OCI-LY7 (cell line): ENCODE measurements around the gene NAA38. TPM values are rescaled to one million over a fixed set of nuclear protein-coding genes. Genes with fewer than 3 reads are reported as not detected.

ENCODE experiments used
- BruUV-seq: library from RNA; stranded (reverse); fragments of 400-500 nt; replicated peaks from 2 replicates; lab custom pipeline; 2021; lab: Mats Ljungman, UMichigan
- CTCF ChIA-PET: fragments of 300-600 bp; sonication (Branson Sonifier 250); formaldehyde crosslinking; loops from one replicate; lab custom pipeline; 2022; ENCODE audit warnings: antibody characterized with exemption; ENCODE audit not compliant: unreplicated experiment; lab: Charles Lee
- POLR2A ChIA-PET: fragments of 300-600 bp; sonication (Branson Sonifier 250); formaldehyde crosslinking; loops from one replicate; lab custom pipeline; 2022; ENCODE audit warnings: antibody characterized with exemption; lab: Charles Lee
- DNase-seq: peaks from one replicate; pipeline ENCODE4 v3.0.0-alpha.2; 2015; ENCODE audit warnings: low spot score
- H2AFZ ChIP-seq: fragments of 200-600 bp; sonication (generic), shearing (Covaris generic); 2 replicates; pipeline ENCODE4 v1.6.1; 2014; ENCODE audit warnings: mild to moderate bottlenecking, antibody characterized with exemption, low read length, moderate library complexity
- H3K27ac ChIP-seq: fragments of 200-600 bp; sonication (generic); 2 replicates; pipeline ENCODE4 v1.5.1; 2014; ENCODE audit warnings: mixed run types, low read depth, mild to moderate bottlenecking, moderate library complexity, low read length, inconsistent platforms; ENCODE audit not compliant: poor library complexity, severe bottlenecking
- H3K36me3 ChIP-seq: fragments of 200-600 bp; sonication (generic); 2 replicates; pipeline ENCODE4 v1.6.1; 2014; ENCODE audit warnings: mild to moderate bottlenecking, antibody characterized with exemption, low read length, moderate library complexity, mixed read lengths; ENCODE audit not compliant: insufficient read depth
- H3K4me1 ChIP-seq: fragments of 200-600 bp; sonication (generic); 2 replicates; pipeline ENCODE4 v1.5.1; 2014; ENCODE audit warnings: mild to moderate bottlenecking, low read length; ENCODE audit not compliant: insufficient read depth, poor library complexity, severe bottlenecking
- H3K4me2 ChIP-seq: fragments of 200-600 bp; sonication (generic); 2 replicates; pipeline ENCODE4 v1.6.1; 2014; ENCODE audit warnings: mild to moderate bottlenecking, low read length
- H3K4me3 ChIP-seq: fragments of 200-600 bp; sonication (generic); 2 replicates; pipeline ENCODE4 v1.5.1; 2014; ENCODE audit warnings: mild to moderate bottlenecking, low read depth, low read length; ENCODE audit not compliant: poor library complexity, severe bottlenecking
- H3K79me2 ChIP-seq: fragments of 200-600 bp; sonication (generic); 2 replicates; pipeline ENCODE4 v1.6.1; 2016; ENCODE audit warnings: low read depth, mild to moderate bottlenecking, low read length, moderate library complexity, mixed read lengths; ENCODE audit not compliant: insufficient read depth
- H3K9me2 ChIP-seq: fragments of 200-600 bp; sonication (generic); 2 replicates; pipeline ENCODE4 v1.6.1; 2016; ENCODE audit warnings: mild to moderate bottlenecking, low read length, mixed read lengths; ENCODE audit not compliant: insufficient read depth
- H3K9me3 ChIP-seq: fragments of 200-600 bp; sonication (generic); 2 replicates; pipeline ENCODE4 v1.6.1; 2014; ENCODE audit warnings: mild to moderate bottlenecking, mixed run types, low read length, mixed read lengths
- H4K20me1 ChIP-seq: fragments of 200-600 bp; sonication (generic); 2 replicates; pipeline ENCODE4 v1.6.1; 2014; ENCODE audit warnings: mild to moderate bottlenecking, antibody characterized with exemption, low read length, moderate library complexity, mixed read lengths; ENCODE audit not compliant: insufficient read depth
- EZH2phosphoT487 ChIP-seq: fragments of 200-600 bp; sonication (generic); IDR thresholded peaks from 2 replicates; pipeline ENCODE4 v1.6.1; 2018; ENCODE audit warnings: low read depth, borderline replicate concordance, mild to moderate bottlenecking, mixed run types, antibody characterized with exemption, low read length, moderate library complexity, mixed read lengths
- intact Hi-C: fragments of 100-400 bp; cut with micrococcal nuclease; formaldehyde crosslinking; loops from one replicate; pipeline ENCODE4 v1.10.0; 2022; ENCODE audit not compliant: unreplicated experiment
- small RNA-seq: library from RNA; depleted of rRNA; stranded (forward); fragments of <200 nt; gene quantifications from one replicate; pipeline ENCODE3, GENCODE V24; 2014
- total RNA-seq, 2 experiments: library from RNA; depleted of rRNA in 1 of 2; stranded (reverse); fragments of >200 nt in 1 of 2; shearing (Covaris generic) in 1 of 2; gene quantifications; 2 replicates each; pipeline ENCODE4 v1.2.3, GENCODE V29; 2014 to 2022
- TF ChIP-seq, protein P1 (sequence below): fragments of 200-600 bp; sonication (generic); conservative IDR thresholded peaks from 2 replicates; pipeline ENCODE4 v1.5.1; 2014; ENCODE audit warnings: mild to moderate bottlenecking, antibody characterized with exemption, low read length, moderate library complexity, mixed read lengths

Gene NAA38
- total RNA-seq, 2 experiments from 2014 or later, result 149 to 168 TPM

DNA sequence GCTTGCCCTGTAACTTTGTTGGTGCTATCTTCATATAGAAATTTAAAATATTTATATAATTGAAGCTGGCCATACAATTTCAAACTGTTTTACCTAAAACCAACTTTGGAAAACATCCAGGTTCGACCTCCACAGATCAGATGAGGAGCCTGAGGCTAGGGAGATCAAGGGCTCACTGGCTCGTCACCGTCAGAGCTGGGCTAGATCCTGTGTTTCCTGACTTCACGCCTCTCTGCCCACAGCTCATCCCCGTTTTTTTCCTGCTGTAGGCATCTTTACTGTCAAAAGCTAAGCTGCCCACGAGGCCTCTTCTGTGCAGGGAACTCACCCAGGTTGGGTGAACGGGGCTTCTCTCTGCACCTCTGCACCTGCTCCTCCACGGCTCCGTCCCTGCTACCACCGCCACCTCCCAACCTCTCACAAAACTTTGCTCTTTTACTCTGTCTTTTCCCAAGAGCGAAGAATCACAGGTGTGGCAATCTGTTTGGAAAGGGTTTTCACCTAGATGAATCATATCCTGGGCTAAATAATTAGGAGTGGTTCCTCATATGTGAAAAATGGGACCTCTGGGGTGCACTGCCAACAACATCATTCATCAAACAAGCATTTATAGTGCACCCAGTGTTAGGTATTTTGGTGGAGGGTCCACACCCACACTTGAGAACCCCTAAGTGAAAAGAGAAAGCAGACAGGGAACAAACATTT, 48.1 kb downstream of the NAA38 start:
- no peak overlapping the region for H3K4me2 ChIP-seq
- TF ChIP-seq, protein P1, sequence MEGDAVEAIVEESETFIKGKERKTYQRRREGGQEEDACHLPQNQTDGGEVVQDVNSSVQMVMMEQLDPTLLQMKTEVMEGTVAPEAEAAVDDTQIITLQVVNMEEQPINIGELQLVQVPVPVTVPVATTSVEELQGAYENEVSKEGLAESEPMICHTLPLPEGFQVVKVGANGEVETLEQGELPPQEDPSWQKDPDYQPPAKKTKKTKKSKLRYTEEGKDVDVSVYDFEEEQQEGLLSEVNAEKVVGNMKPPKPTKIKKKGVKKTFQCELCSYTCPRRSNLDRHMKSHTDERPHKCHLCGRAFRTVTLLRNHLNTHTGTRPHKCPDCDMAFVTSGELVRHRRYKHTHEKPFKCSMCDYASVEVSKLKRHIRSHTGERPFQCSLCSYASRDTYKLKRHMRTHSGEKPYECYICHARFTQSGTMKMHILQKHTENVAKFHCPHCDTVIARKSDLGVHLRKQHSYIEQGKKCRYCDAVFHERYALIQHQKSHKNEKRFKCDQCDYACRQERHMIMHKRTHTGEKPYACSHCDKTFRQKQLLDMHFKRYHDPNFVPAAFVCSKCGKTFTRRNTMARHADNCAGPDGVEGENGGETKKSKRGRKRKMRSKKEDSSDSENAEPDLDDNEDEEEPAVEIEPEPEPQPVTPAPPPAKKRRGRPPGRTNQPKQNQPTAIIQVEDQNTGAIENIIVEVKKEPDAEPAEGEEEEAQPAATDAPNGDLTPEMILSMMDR, result no peak
- no peak for TF ChIP-seq EZH2phosphoT487
- no peak for DNase-seq
- H3K9me2 ChIP-seq, result no peaks in the 10 kb centered on the region
- CTCF ChIA-PET, result no interaction called here
- no peaks in the 10 kb centered on the region for H3K4me1 ChIP-seq
- no peak overlapping the region for H3K4me3 ChIP-seq
- no peaks in the 10 kb centered on the region for H3K36me3 ChIP-seq
- no peaks in the 10 kb centered on the region for H4K20me1 ChIP-seq
- no peaks in the 10 kb centered on the region for H3K79me2 ChIP-seq
- intact Hi-C loops, result no loop called here
- H3K27ac ChIP-seq, result no peak overlapping the region
- POLR2A ChIA-PET, result no interaction called here
- no TSS peak for BruUV-seq
- H2AFZ ChIP-seq, result no peak overlapping the region
- no peaks in the 10 kb centered on the region for H3K9me3 ChIP-seq

DNA sequence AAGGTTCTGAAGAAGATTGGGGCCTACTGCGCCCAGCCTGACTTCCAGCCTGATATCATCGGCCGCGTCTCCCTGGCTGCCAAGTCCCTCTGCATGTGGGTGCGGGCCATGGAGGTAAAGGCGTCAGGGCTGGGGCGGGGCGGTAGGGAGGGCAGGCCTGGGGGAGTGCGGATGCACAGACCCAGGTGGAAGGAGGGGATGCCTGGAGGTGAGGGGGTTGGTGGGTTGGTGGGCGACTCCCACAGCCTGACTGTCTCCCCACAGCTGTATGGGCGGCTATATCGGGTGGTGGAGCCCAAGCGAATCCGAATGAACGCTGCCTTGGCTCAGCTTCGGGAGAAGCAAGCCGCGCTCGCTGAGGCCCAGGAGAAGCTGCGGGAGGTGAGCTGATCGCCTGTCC, 50.2 kb downstream of the NAA38 start:
- intact Hi-C loops, result no loop called here
- POLR2A ChIA-PET, result no interaction called here
- TF ChIP-seq, protein P1, result no peak
- TF ChIP-seq EZH2phosphoT487, result no peak
- no peak overlapping the region for H3K4me2 ChIP-seq
- no peaks in the 10 kb centered on the region for H3K79me2 ChIP-seq
- H3K27ac ChIP-seq, result no peak overlapping the region
- H3K9me2 ChIP-seq, result no peaks in the 10 kb centered on the region
- no peaks in the 10 kb centered on the region for H4K20me1 ChIP-seq
- no peak for DNase-seq
- H3K4me3 ChIP-seq, result no peak overlapping the region
- CTCF ChIA-PET, result no interaction called here
- no peaks in the 10 kb centered on the region for H3K4me1 ChIP-seq
- BruUV-seq, result no TSS peak
- H3K36me3 ChIP-seq, result no peaks in the 10 kb centered on the region
- no peaks in the 10 kb centered on the region for H3K9me3 ChIP-seq
- no peak overlapping the region for H2AFZ ChIP-seq

Small RNA genes lying within 50 kb of the gene (small RNA-seq; reads per million reads assigned to genes)
- 0.31 reads per million for gene SCARNA21

Other genes starting within 250 kb of the NAA38 start
- gene FXR2, start 242.7 kb downstream of the NAA38 start, total RNA-seq (2014; rRNA removed; shearing (Covaris generic)), result 24.6 and 32.4 TPM in 2 replicates
- gene FXR2, start 242.7 kb downstream of the NAA38 start, total RNA-seq (2022), result 32.1 and 41.4 TPM in 2 replicates
- gene SAT2, start 229.7 kb downstream of the NAA38 start, total RNA-seq (2014; rRNA removed; shearing (Covaris generic)), result 16.0 and 16.9 TPM in 2 replicates
- 37.3 and 41.1 TPM in 2 replicates for gene SAT2, start 229.7 kb downstream of the NAA38 start, total RNA-seq (2022)
- not detected in 2 replicates for gene SHBG, start 227.4 kb downstream of the NAA38 start, total RNA-seq (2014; rRNA removed; shearing (Covaris generic))
- gene SHBG, start 227.4 kb downstream of the NAA38 start, total RNA-seq (2022), result 0.50 and 0.53 TPM in 2 replicates
- gene ATP1B2, start 206.6 kb downstream of the NAA38 start, total RNA-seq (2014; rRNA removed; shearing (Covaris generic)), result not detected in 2 replicates
- not detected in 2 replicates for gene ATP1B2, start 206.6 kb downstream of the NAA38 start, total RNA-seq (2022)
- 52.9 and 69.2 TPM in 2 replicates for gene TP53, start 170.1 kb downstream of the NAA38 start, total RNA-seq (2014; rRNA removed; shearing (Covaris generic))
- gene TP53, start 170.1 kb downstream of the NAA38 start, total RNA-seq (2022), result 172 and 195 TPM in 2 replicates
- gene WRAP53, start 169.1 kb downstream of the NAA38 start, total RNA-seq (2014; rRNA removed; shearing (Covaris generic)), result 30.7 and 39.3 TPM in 2 replicates
- gene WRAP53, start 169.1 kb downstream of the NAA38 start, total RNA-seq (2022), result 24.8 and 27.4 TPM in 2 replicates
- not detected in 2 replicates for gene EFNB3, start 152.4 kb downstream of the NAA38 start, total RNA-seq (2014; rRNA removed; shearing (Covaris generic))
- gene EFNB3, start 152.4 kb downstream of the NAA38 start, total RNA-seq (2022), result 0.11 and 0.15 TPM in 2 replicates
- 0.05 TPM in 1 of 2 replicates, not detected in the other for gene DNAH2, start 139.8 kb downstream of the NAA38 start, total RNA-seq (2014; rRNA removed; shearing (Covaris generic))
- not detected in 2 replicates for gene DNAH2, start 139.8 kb downstream of the NAA38 start, total RNA-seq (2022)
- gene KDM6B, start 23.3 kb downstream of the NAA38 start, total RNA-seq (2014; rRNA removed; shearing (Covaris generic)), result 4.4 and 10.0 TPM in 2 replicates
- gene KDM6B, start 23.3 kb downstream of the NAA38 start, total RNA-seq (2022), result 46.4 and 62.9 TPM in 2 replicates
- gene TMEM88, start 2.5 kb downstream of the NAA38 start, total RNA-seq (2014; rRNA removed; shearing (Covaris generic)), result 0.41 TPM in 1 of 2 replicates, not detected in the other
- gene TMEM88, start 2.5 kb downstream of the NAA38 start, total RNA-seq (2022), result 3.8 and 4.0 TPM in 2 replicates
- gene CYB5D1, start 444 bp upstream of the NAA38 start, total RNA-seq (2014; rRNA removed; shearing (Covaris generic)), result 16.9 and 18.1 TPM in 2 replicates
- 19.3 and 24.8 TPM in 2 replicates for gene CYB5D1, start 444 bp upstream of the NAA38 start, total RNA-seq (2022)
- 42.5 and 59.6 TPM in 2 replicates for gene CHD3, start 31.2 kb upstream of the NAA38 start, total RNA-seq (2014; rRNA removed; shearing (Covaris generic))
- 124 and 126 TPM in 2 replicates for gene CHD3, start 31.2 kb upstream of the NAA38 start, total RNA-seq (2022)
- gene RNF227, start 58.7 kb upstream of the NAA38 start, total RNA-seq (2014; rRNA removed; shearing (Covaris generic)), result 3.8 and 9.6 TPM in 2 replicates
- gene RNF227, start 58.7 kb upstream of the NAA38 start, total RNA-seq (2022), result 4.7 and 5.8 TPM in 2 replicates
- 4.3 and 5.6 TPM in 2 replicates for gene KCNAB3, start 72.3 kb upstream of the NAA38 start, total RNA-seq (2014; rRNA removed; shearing (Covaris generic))
- gene KCNAB3, start 72.3 kb upstream of the NAA38 start, total RNA-seq (2022), result 14.3 and 17.3 TPM in 2 replicates
- 40.2 and 41.0 TPM in 2 replicates for gene TRAPPC1, start 74.4 kb upstream of the NAA38 start, total RNA-seq (2014; rRNA removed; shearing (Covaris generic))
- gene TRAPPC1, start 74.4 kb upstream of the NAA38 start, total RNA-seq (2022), result 150 and 178 TPM in 2 replicates
- 49.1 and 55.4 TPM in 2 replicates for gene CNTROB, start 74.6 kb upstream of the NAA38 start, total RNA-seq (2014; rRNA removed; shearing (Covaris generic))
- gene CNTROB, start 74.6 kb upstream of the NAA38 start, total RNA-seq (2022), result 72.3 and 80.3 TPM in 2 replicates
- not detected in 2 replicates for gene GUCY2D, start 145.1 kb upstream of the NAA38 start, total RNA-seq (2014; rRNA removed; shearing (Covaris generic))
- not detected in 2 replicates for gene GUCY2D, start 145.1 kb upstream of the NAA38 start, total RNA-seq (2022)
- gene ALOX15B, start 181.5 kb upstream of the NAA38 start, total RNA-seq (2014; rRNA removed; shearing (Covaris generic)), result not detected in 2 replicates
- not detected in 2 replicates for gene ALOX15B, start 181.5 kb upstream of the NAA38 start, total RNA-seq (2022)
- 2.0 TPM in 1 of 2 replicates, not detected in the other for gene ALOX12B, start 230.2 kb upstream of the NAA38 start, total RNA-seq (2014; rRNA removed; shearing (Covaris generic))
- 4.5 and 5.3 TPM in 2 replicates for gene ALOX12B, start 230.2 kb upstream of the NAA38 start, total RNA-seq (2022)